ENCODE measurements around the gene ICAM4. TPM values are rescaled to one million over a fixed set of nuclear protein-coding genes. Genes with fewer than 3 reads are reported as not detected.

Gene ICAM4
- total and polyA plus RNA-seq, 2 donors (not counting 1 experiment from before 2014, with no cell fraction given): 0.58 to 4.1 TPM

GRCh38 chr19:10269333-10270179, 17.2 kb upstream of the ICAM4 start:
- Histone ChIP-seq H4K20me1 (ENCODE audit: control insufficient read depth, extremely low read depth, insufficient read depth, low read length) (no peaks in the 10 kb centered on the region), H3K27me3 (ENCODE audit: control insufficient read depth, insufficient read depth, low read length) (peaks cover 13% of the 10 kb centered on the region), H3K9ac (ENCODE audit: insufficient read depth, low read length) (no peak overlapping the region), H3K4me1 (ENCODE audit: control insufficient read depth, extremely low read depth, insufficient read depth, low read length) (peaks cover 7% of the 10 kb centered on the region), H2AFZ (ENCODE audit: low read length) (no peak overlapping the region), H3K9me3 (ENCODE audit: control insufficient read depth, insufficient read depth, low read depth, low read length) (no peaks in the 10 kb centered on the region), H3K27ac (ENCODE audit: insufficient read depth, low read length) (no peak overlapping the region), H3K4me3 (replicated peaks in 1 of 4; ENCODE audit: control extremely low read depth in 1 of 4, insufficient read depth in 1 of 4, low read depth in 3 of 4, low read length in 4 of 4) (peak overlapping the region in 1 of 4 experiments; percentile 61), H3K4me2 (ENCODE audit: extremely low read depth, insufficient read depth, low read length) (peak overlapping the region; percentile 62), H3K79me2 (ENCODE audit: control insufficient read depth, insufficient read depth, low read length) (no peaks in the 10 kb centered on the region), H3K36me3 (ENCODE audit: control insufficient read depth, insufficient read depth, low read length) (no peaks in the 10 kb centered on the region)
- DNase-seq (ENCODE audit: low read depth in 2 of 2): peak; percentile 62 to 66
- TF ChIP-seq EZH2 (IDR thresholded peaks at IDR 0.05; ENCODE audit: low read length, missing control alignments) (no peak), CTCF (conservative IDR thresholded peaks at IDR 0.05 in 1 of 2, IDR thresholded peaks at IDR 0.05 in 1 of 2; ENCODE audit: low read depth in 1 of 2, low read length in 2 of 2) (peak; percentile 78 to 86)

DNA sequence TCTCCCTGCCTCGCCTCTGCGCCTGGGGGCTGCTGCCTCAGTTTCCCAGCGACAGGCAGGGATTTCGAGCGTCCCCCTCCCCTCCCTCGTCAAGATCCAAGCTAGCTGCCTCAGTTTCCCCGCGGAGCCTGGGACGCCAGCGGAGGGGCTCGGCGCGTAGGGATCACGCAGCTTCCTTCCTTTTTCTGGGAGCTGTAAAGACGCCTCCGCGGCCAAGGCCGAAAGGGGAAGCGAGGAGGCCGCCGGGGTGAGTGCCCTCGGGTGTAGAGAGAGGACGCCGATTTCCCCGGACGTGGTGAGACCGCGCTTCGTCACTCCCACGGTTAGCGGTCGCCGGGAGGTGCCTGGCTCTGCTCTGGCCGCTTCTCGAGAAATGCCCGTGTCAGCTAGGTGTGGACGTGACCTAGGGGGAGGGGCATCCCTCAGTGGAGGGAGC, 16.6 kb upstream of the ICAM4 start:
- no peaks in the 10 kb centered on the region for H3K9me3 ChIP-seq (ENCODE audit: control insufficient read depth, insufficient read depth, low read depth, low read length)
- peak overlapping the region; percentile 68 for H3K4me2 ChIP-seq (ENCODE audit: extremely low read depth, insufficient read depth, low read length)
- H3K4me1 ChIP-seq (ENCODE audit: control insufficient read depth, extremely low read depth, insufficient read depth, low read length): peaks cover 7% of the 10 kb centered on the region
- DNase-seq (ENCODE audit: low read depth in 2 of 2): no peak
- H3K79me2 ChIP-seq (ENCODE audit: control insufficient read depth, insufficient read depth, low read length): no peaks in the 10 kb centered on the region
- peaks cover 13% of the 10 kb centered on the region for H3K27me3 ChIP-seq (ENCODE audit: control insufficient read depth, insufficient read depth, low read length)
- peak overlapping the region in 2 of 4 experiments; percentile 2 to 61 for H3K4me3 ChIP-seq (replicated peaks in 1 of 4; ENCODE audit: control extremely low read depth in 1 of 4, insufficient read depth in 1 of 4, low read depth in 3 of 4, low read length in 4 of 4)
- peak overlapping the region; percentile 3 for H2AFZ ChIP-seq (ENCODE audit: low read length)
- no peak overlapping the region for H3K9ac ChIP-seq (ENCODE audit: insufficient read depth, low read length)
- no peak overlapping the region for H3K27ac ChIP-seq (ENCODE audit: insufficient read depth, low read length)
- TF ChIP-seq CTCF (conservative IDR thresholded peaks at IDR 0.05 in 1 of 2, IDR thresholded peaks at IDR 0.05 in 1 of 2; ENCODE audit: low read depth in 1 of 2, low read length in 2 of 2): no peak
- TF ChIP-seq EZH2 (IDR thresholded peaks at IDR 0.05; ENCODE audit: low read length, missing control alignments): no peak
- no peaks in the 10 kb centered on the region for H3K36me3 ChIP-seq (ENCODE audit: control insufficient read depth, insufficient read depth, low read length)
- H4K20me1 ChIP-seq (ENCODE audit: control insufficient read depth, extremely low read depth, insufficient read depth, low read length): no peaks in the 10 kb centered on the region

- Histone ChIP-seq H3K79me2 (ENCODE audit: control insufficient read depth, insufficient read depth, low read length) (no peaks in the 10 kb centered on the region), H3K27me3 (ENCODE audit: control insufficient read depth, insufficient read depth, low read length) (peaks cover 13% of the 10 kb centered on the region), H3K4me3 (replicated peaks in 1 of 4; ENCODE audit: control extremely low read depth in 1 of 4, insufficient read depth in 1 of 4, low read depth in 3 of 4, low read length in 4 of 4) (peak within 1 kb of the TSS; percentile 2 to 61 (median 28)), H2AFZ (ENCODE audit: low read length) (peak within 1 kb of the TSS; percentile 3), H3K4me2 (ENCODE audit: extremely low read depth, insufficient read depth, low read length) (peak within 1 kb of the TSS; percentile 68), H3K4me1 (ENCODE audit: control insufficient read depth, extremely low read depth, insufficient read depth, low read length) (peaks cover 7% of the 10 kb centered on the region), H3K9ac (ENCODE audit: insufficient read depth, low read length) (no peak within 1 kb of the TSS), H3K27ac (ENCODE audit: insufficient read depth, low read length) (no peak within 1 kb of the TSS), H3K36me3 (ENCODE audit: control insufficient read depth, insufficient read depth, low read length) (no peaks in the 10 kb centered on the region), H4K20me1 (ENCODE audit: control insufficient read depth, extremely low read depth, insufficient read depth, low read length) (no peaks in the 10 kb centered on the region), H3K9me3 (ENCODE audit: control insufficient read depth, insufficient read depth, low read depth, low read length) (no peaks in the 10 kb centered on the region)
- no peak for TF ChIP-seq CTCF (conservative IDR thresholded peaks at IDR 0.05 in 1 of 2, IDR thresholded peaks at IDR 0.05 in 1 of 2; ENCODE audit: low read depth in 1 of 2, low read length in 2 of 2)
- peak; percentile 10 for TF ChIP-seq EZH2 (IDR thresholded peaks at IDR 0.05; ENCODE audit: low read length, missing control alignments)
- DNase-seq (ENCODE audit: low read depth in 2 of 2): peak; percentile 45 to 62
Observed at GRCh38 chr19:10270616-10271394, 15.9 kb upstream of the ICAM4 start, which contains the start of gene ICAM1. Gene ICAM1, plus strand, starts transcription at chr19:10271120. Its CDS starts 40 bp downstream, at chr19:10271160.
